Suprapubic skin (tissue), 4 donors: ENCODE data around the gene EPB41L2. TPM values are rescaled to one million over a fixed set of nuclear protein-coding genes. Genes with fewer than 3 reads are reported as not detected.

Experiments
- DNase-seq, 2 donors: peaks; one replicate each; pipeline ENCODE4 v3.0.0-alpha.2; 2019; ENCODE audit warnings: low spot score in 2 of 2
- H3K27ac ChIP-seq: fragments of 200-600 bp; sonication (generic); one replicate; pipeline ENCODE4 v1.5.1; 2019
- H3K27me3 ChIP-seq: fragments of 200-600 bp; sonication (generic); one replicate; pipeline ENCODE4 v1.5.1; 2019
- H3K36me3 ChIP-seq: fragments of 200-600 bp; sonication (generic); one replicate; pipeline ENCODE4 v1.5.1; 2019
- H3K4me1 ChIP-seq: fragments of 200-600 bp; sonication (generic); one replicate; pipeline ENCODE4 v1.5.1; 2019
- H3K4me3 ChIP-seq: fragments of 200-600 bp; sonication (generic); one replicate; pipeline ENCODE4 v1.5.1; 2019; ENCODE audit warnings: mild to moderate bottlenecking
- H3K9me3 ChIP-seq: fragments of 200-600 bp; sonication (generic); one replicate; pipeline ENCODE4 v1.5.1; 2019
- CTCF ChIP-seq, 2 donors: fragments of 200-600 bp in 1 of 2; fragments of 450-650 bp in 1 of 2; sonication (generic) in 1 of 2; IDR thresholded peaks; one replicate each; pipeline ENCODE4 v1.5.1; 2016 to 2019; ENCODE audit warnings: antibody characterized with exemption in 2 of 2, mild to moderate bottlenecking in 1 of 2, moderate library complexity in 1 of 2
- EP300 ChIP-seq: sonication (generic); formaldehyde crosslinking; IDR thresholded peaks from one replicate; pipeline ENCODE4 v1.6.1; 2017; ENCODE audit warnings: antibody characterized with exemption
- POLR2A ChIP-seq, 2 donors: fragments of 450-650 bp; IDR thresholded peaks; one replicate each; pipeline ENCODE4 v1.6.1; 2017; ENCODE audit warnings: antibody characterized with exemption in 2 of 2, mild to moderate bottlenecking in 2 of 2, moderate library complexity in 2 of 2
- POLR2AphosphoS5 ChIP-seq, 3 donors: sonication (generic); formaldehyde crosslinking; IDR thresholded peaks; one replicate each; pipeline ENCODE4 v1.6.1; 2017; ENCODE audit warnings: antibody characterized with exemption in 3 of 3
- WGBS: methylation state at CpG from one replicate; pipeline ENCODE4 v1.1.5; 2018; 5-methylcytosine and 5-hydroxymethylcytosine counted together
- total RNA-seq, 4 donors: library from RNA; depleted of rRNA; stranded (reverse); fragments of >200 nt; gene quantifications; one replicate each; pipeline ENCODE4 v1.1.0, GENCODE V29; 2016

EPB41L2 gene
- total RNA-seq, 4 donors from 2014 or later, result 11.4 to 26.8 (median 15.4) TPM

- TF ChIP-seq POLR2A (IDR thresholded peaks at IDR 0.05) (no peak), CTCF (IDR thresholded peaks at IDR 0.05) (no peak), POLR2AphosphoS5 (IDR thresholded peaks at IDR 0.05) (no peak), EP300 (no peak)
- DNase-seq, result no peak
- Histone ChIP-seq H3K36me3 (no peaks in the 10 kb centered on the region), H3K27me3 (no peaks in the 10 kb centered on the region), H3K27ac (no peak overlapping the region), H3K9me3 (no peaks in the 10 kb centered on the region), H3K4me1 (peaks cover 7% of the 10 kb centered on the region), H3K4me3 (no peak overlapping the region)
- 66% methylated on average over 4 of the region's 4 CpGs for WGBS
These were observed 149.9 kb downstream of the EPB41L2 start for GRCh38 chr6:130913120-130913519.

GRCh38 chr6:130912434-130912833 is 150.6 kb downstream of the EPB41L2 start:
- Histone ChIP-seq H3K27me3 (no peaks in the 10 kb centered on the region), H3K4me3 (no peak overlapping the region), H3K27ac (no peak overlapping the region), H3K36me3 (no peaks in the 10 kb centered on the region), H3K9me3 (no peaks in the 10 kb centered on the region), H3K4me1 (peaks cover 13% of the 10 kb centered on the region)
- no peak for DNase-seq
- 80% methylated on average over 4 of the region's 4 CpGs for WGBS
- TF ChIP-seq POLR2AphosphoS5 (IDR thresholded peaks at IDR 0.05), result no peak
- TF ChIP-seq POLR2A (IDR thresholded peaks at IDR 0.05), result no peak
- TF ChIP-seq CTCF (IDR thresholded peaks at IDR 0.05), result no peak
- no peak for TF ChIP-seq EP300

- H3K4me1 ChIP-seq, result peaks cover 13% of the 10 kb centered on the region
- 91% methylated on average over 2 of the region's 2 CpGs for WGBS
- TF ChIP-seq CTCF (IDR thresholded peaks at IDR 0.05) (no peak), EP300 (no peak), POLR2AphosphoS5 (IDR thresholded peaks at IDR 0.05) (no peak), POLR2A (IDR thresholded peaks at IDR 0.05) (no peak)
- no peak for DNase-seq
- H3K27me3 ChIP-seq, result no peaks in the 10 kb centered on the region
- H3K4me3 ChIP-seq, result no peak overlapping the region
- no peaks in the 10 kb centered on the region for H3K36me3 ChIP-seq
- H3K27ac ChIP-seq, result no peak overlapping the region
- H3K9me3 ChIP-seq, result no peaks in the 10 kb centered on the region
These were observed 154.1 kb downstream of the EPB41L2 start for GRCh38 chr6:130908958-130909357.

GRCh38 chr6:130908188-130908587 is 154.9 kb downstream of the EPB41L2 start:
- Histone ChIP-seq H3K4me1 (peaks cover 12% of the 10 kb centered on the region), H3K36me3 (no peaks in the 10 kb centered on the region), H3K4me3 (no peak overlapping the region), H3K27ac (no peak overlapping the region), H3K9me3 (no peaks in the 10 kb centered on the region), H3K27me3 (no peaks in the 10 kb centered on the region)
- DNase-seq, result no peak
- TF ChIP-seq EP300, result no peak
- no peak for TF ChIP-seq CTCF (IDR thresholded peaks at IDR 0.05)
- TF ChIP-seq POLR2A (IDR thresholded peaks at IDR 0.05), result no peak
- no peak for TF ChIP-seq POLR2AphosphoS5 (IDR thresholded peaks at IDR 0.05)

GRCh38 chr6:130907687-130908086 is 155.4 kb downstream of the EPB41L2 start:
- Histone ChIP-seq H3K9me3 (no peaks in the 10 kb centered on the region), H3K4me1 (peaks cover 7% of the 10 kb centered on the region), H3K27me3 (no peaks in the 10 kb centered on the region), H3K27ac (no peak overlapping the region), H3K36me3 (no peaks in the 10 kb centered on the region), H3K4me3 (no peak overlapping the region)
- 62% methylated on average over 3 of the region's 3 CpGs for WGBS
- DNase-seq, result no peak
- no peak for TF ChIP-seq POLR2A (IDR thresholded peaks at IDR 0.05)
- no peak for TF ChIP-seq CTCF (IDR thresholded peaks at IDR 0.05)
- no peak for TF ChIP-seq POLR2AphosphoS5 (IDR thresholded peaks at IDR 0.05)
- no peak for TF ChIP-seq EP300
